Stromal cell of bone marrow (primary cell): ENCODE measurements around the gene ACCS.

ENCODE experiments used
- DNase-seq: peaks from one replicate; pipeline ENCODE4 v3.0.0-alpha.2; 2012; ENCODE audit warnings: low read depth

ACCS gene

GRCh38 chr11:44043157-44043556, 22.9 kb upstream of the ACCS start:
- no peak for DNase-seq

- no peak for DNase-seq
Measured at GRCh38 chr11:44046182-44046581, 19.9 kb upstream of the ACCS start.

GRCh38 chr11:44047298-44047697, 18.8 kb upstream of the ACCS start:
- DNase-seq = no peak

GRCh38 chr11:44047931-44048431, 18.1 kb upstream of the ACCS start, which contains the start of gene ACCSL:
ACCSL (plus strand) TSS chr11:44047981; CDS start chr11:44048037, 56 bp downstream.
- no peak for DNase-seq

- DNase-seq = no peak
Measured at GRCh38 chr11:44049832-44050231, 16.2 kb upstream of the ACCS start.

- no peak for DNase-seq
Measured at GRCh38 chr11:44051171-44051570, 14.9 kb upstream of the ACCS start.

- DNase-seq = no peak
Measured at GRCh38 chr11:44057340-44057739, 8.7 kb upstream of the ACCS start.

GRCh38 chr11:44058275-44058674, 7.8 kb upstream of the ACCS start:
- DNase-seq = no peak

- DNase-seq = peak; percentile 6
Measured at GRCh38 chr11:44065161-44065661, 859 bp upstream of the ACCS start.

- peak; percentile 59 for DNase-seq
Measured at GRCh38 chr11:44066732-44067141, 667 bp downstream of the ACCS start.

- no peak for DNase-seq
Measured at GRCh38 chr11:44067266-44067665, 1.2 kb downstream of the ACCS start.

GRCh38 chr11:44068180-44068579, 2.1 kb downstream of the ACCS start:
- DNase-seq = no peak

- DNase-seq = no peak
Measured at GRCh38 chr11:44071157-44071556, 5.1 kb downstream of the ACCS start.

- DNase-seq = no peak
Measured at GRCh38 chr11:44072757-44073658, 6.9 kb downstream of the ACCS start.

GRCh38 chr11:44078794-44079193, 12.7 kb downstream of the ACCS start:
- DNase-seq = no peak

- no peak for DNase-seq
Measured at GRCh38 chr11:44079376-44079775, 13.3 kb downstream of the ACCS start.

GRCh38 chr11:44080951-44081350, 14.9 kb downstream of the ACCS start:
- no peak for DNase-seq

- DNase-seq = no peak
Measured at GRCh38 chr11:44082645-44083044, 16.6 kb downstream of the ACCS start.

- DNase-seq = no peak
Measured at GRCh38 chr11:44083433-44083832, 17.4 kb downstream of the ACCS start.

GRCh38 chr11:44083906-44084305, 17.8 kb downstream of the ACCS start:
- no peak for DNase-seq

GRCh38 chr11:44085330-44085729, 19.3 kb downstream of the ACCS start:
- no peak for DNase-seq

- no peak for DNase-seq
Measured at GRCh38 chr11:44088377-44088776, 22.3 kb downstream of the ACCS start.

- DNase-seq = no peak
Measured at GRCh38 chr11:44088871-44089270, 22.8 kb downstream of the ACCS start.
